HG03097 (cell line): ENCODE measurements around the gene SMC1B.
"Not testable (repeated sequence)": the region's sequence is repeated elsewhere in the genome, so short reads cannot be mapped to it uniquely, and the experiment has no call there.

ENCODE experiments used
- ATAC-seq: cut with Tn5 transposase; IDR thresholded peaks from one replicate; pipeline ENCODE4 v1.9.1; 2021; ENCODE audit not compliant: unreplicated experiment, low FRiP score

SMC1B gene

GRCh38 chr22:45422237-45422983 is 9.0 kb upstream of the SMC1B start:
- no peak for ATAC-seq

DNA sequence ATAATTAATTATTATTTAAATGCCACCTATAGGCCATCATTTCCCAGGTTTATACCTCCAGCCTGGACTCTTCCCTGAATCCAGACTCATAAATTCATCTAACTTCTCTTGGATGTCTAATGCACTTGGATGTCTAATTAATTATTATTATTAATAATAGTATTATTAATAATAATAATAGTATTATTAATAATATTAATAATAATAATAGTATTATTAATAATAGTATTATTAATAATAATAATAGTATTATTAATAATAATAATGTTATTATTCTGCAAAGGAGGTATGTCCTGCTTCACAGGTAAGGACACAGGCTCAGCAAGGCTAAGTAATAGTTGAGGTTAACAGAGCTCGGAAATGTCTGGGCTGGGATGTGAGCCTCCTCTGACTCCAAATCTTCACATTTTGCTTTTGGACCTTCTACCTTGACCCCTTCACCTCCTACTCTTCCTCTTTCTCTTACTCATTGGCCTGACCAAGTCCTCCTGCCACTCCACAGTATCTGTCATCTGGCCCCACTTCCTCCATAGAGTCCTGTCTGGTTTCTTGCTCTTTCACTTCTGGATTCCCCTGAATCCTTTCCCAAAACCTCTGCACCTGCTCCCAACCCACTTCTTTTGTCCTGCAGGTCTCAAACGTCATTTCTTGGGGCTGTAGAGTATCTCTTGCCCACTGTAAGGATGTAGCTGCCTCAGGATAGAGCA is 8.1 kb upstream of the SMC1B start:
- no peak for ATAC-seq

DNA sequence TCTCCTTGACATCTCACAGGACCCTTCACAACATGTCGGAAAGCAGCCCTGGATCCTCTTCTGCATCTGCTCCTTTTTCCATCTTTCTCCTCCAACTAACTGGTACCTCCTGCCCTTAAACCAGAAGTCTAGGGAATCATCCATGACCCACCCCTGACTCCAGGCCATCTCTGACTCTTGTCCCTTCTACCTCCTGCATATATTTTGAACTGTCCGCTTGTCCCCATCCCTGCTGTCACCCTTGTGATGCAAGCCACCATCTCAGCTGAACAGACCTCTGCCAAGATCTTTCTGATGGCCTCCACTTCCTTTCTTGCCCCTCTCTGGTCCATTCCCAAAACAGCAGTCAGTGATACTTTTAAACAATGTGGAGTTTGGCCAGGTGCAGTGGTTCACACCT is 7.1 kb upstream of the SMC1B start:
- ATAC-seq: no peak

DNA sequence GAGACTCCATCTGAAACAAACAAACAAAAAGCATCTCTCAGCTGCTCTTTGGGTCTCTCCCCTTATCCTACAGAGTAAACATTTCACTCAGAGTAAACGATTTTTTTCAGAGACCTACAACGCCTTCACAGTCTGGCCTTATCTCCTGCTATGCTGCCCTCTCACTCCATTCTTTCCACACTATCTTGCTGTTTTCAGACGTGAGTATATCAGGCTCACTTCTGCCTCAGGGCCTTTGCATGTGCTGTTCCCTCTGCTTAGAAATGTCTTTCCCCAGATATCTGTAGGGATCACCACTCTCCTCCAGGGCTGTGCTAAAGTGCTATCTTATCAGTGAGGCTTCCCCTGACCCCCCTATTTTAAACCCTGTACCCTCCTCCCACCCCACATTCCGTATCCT is 6.6 kb upstream of the SMC1B start:
- ATAC-seq: no peak

DNA sequence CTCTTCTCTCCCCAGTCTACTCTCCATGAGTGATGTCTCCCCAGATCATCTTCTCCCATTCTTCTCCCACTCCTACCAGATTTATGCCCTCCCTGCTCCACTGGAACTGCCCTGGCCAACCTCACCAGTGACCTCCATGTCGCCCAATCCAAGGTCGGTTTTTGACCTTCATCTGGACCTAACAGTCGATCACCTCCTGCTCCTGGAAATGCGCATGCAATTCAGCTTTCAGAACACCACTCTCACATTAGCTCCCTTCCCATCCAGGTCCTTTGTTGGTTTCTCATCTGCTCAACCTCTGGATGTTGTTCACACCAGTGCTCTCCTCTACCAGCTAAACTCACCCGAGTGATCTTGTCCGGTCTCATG is 5.4 kb upstream of the SMC1B start:
- no peak for ATAC-seq

GRCh38 chr22:45418056-45418769 is 4.8 kb upstream of the SMC1B start:
- ATAC-seq: no peak

GRCh38 chr22:45413013-45413367 is 409 bp downstream of the SMC1B start:
- ATAC-seq: no peak

- ATAC-seq: no peak
These were observed 5.6 kb downstream of the SMC1B start for GRCh38 chr22:45407793-45408192.

DNA sequence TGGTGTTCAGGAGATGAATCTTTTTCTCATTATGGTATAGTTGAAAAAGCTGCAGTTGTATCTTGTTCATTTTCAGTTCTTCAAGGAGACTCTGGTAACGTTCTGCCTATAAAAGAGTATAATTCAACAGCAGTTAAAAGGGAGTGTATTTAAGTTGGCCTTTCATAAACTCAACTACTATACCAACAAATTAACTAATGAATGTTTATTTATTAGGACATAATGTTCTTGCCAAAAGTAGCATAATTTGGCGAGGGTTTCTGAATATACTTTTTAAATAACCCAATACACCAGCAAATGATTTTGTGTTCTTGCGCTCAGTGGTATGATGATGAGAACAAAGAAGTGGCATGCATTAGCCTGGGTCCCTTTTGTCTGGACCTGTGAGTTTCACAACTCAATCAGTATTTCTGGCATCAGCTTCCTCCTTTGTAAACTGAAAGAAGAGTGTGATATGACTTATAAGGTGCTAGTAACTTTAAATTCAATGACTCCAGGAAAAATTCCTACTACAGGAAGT is 10.9 kb downstream of the SMC1B start:
- no peak for ATAC-seq

GRCh38 chr22:45399712-45400445 is 13.5 kb downstream of the SMC1B start:
- no peak for ATAC-seq

DNA sequence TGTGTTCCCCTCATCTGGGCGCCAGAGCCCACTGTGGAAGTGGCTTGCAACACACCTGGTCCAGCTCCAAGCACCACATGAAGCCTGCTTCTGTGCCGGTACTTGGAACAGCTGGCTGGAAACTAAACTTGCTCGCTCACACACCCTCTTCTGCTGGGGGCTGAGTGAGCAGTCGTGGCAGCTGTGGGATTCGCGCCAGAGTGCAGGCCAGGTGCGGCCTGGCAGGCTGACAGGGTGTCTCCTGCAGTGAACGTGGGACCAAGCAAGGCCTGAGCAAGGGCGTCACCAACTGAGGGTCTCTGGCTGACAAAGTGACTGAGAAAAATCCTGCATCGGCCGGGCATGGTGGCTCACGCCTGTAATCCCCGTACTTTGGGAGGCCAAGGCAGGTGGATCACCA is 15.2 kb downstream of the SMC1B start:
- no peak for ATAC-seq

DNA sequence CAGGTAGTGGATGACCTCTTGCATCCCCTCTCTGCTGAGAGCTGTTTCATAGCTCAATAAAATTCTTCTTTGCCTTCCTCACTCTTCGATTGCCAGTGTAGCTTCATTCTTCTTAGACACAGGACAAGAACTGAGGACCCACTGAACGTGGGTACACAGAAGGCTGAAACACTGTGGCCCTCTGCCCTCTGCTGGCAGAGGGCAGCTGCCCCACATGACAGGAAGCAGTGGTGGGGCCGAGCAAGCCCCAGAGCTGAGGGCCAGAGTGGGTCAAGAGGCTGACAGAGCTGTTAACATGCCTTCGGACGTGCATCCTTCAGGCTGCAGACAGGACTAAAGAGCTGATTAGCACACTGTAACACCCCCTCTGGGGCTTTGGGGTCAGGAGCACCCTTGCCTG is 15.6 kb downstream of the SMC1B start:
- no peak for ATAC-seq

DNA sequence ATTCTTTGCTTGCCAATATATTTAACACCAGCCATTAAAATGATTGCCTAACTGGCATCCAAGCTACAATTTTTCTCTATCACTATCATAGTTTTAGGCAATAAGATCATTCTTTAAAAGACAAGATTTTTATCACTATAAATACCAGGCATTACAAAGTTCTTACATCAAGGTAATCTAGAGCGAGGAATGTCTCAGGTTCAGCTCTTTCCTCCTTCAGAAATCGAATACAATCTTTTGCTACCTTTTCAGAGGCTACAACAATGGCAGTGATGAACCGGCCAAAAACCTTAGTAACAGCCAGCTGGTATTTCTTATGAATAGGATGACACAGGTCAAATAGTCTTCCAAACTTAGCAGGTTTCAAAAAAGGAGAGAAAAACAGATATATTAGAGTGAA is 23.9 kb downstream of the SMC1B start:
- ATAC-seq: no peak

GRCh38 chr22:45381348-45381747 is 32.1 kb downstream of the SMC1B start:
- ATAC-seq: no peak

DNA sequence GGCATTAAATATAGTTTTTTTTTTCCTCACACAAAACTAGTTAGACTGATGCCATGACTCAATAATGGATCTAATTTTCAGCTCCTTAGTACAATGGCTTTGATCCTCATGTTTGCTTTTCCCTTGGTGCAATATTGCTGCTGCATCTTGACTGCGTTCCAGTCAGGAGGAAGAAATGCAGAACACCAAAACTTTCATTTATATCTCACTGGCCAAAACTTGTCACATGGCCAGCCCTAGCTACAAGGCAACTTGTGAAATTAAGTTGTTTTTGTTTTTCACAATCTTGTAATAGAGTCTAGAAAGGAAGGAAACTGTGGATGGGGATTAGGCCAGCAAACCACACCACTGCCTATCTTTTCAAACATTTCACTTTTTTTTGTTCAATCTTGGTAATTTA is 36.7 kb downstream of the SMC1B start:
- no peak for ATAC-seq

DNA sequence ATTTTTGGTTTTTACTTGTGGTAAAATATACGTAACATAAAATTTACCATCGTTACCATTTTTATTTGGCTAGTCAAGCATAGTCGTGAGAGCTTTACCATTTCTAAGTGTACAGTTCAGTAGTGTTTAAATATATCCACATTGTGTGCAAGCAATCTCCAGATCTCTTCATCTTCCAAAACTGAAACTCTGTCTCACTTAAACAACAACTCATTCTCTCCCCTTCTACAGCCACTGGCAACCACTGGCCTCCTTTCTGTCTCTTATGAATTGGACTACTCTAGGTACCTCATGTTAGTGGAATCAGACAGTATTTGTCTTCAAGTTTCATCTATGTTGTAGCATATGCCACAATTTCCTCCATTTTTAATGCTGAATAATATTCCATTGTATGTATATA is 37.4 kb downstream of the SMC1B start:
- ATAC-seq: no peak

DNA sequence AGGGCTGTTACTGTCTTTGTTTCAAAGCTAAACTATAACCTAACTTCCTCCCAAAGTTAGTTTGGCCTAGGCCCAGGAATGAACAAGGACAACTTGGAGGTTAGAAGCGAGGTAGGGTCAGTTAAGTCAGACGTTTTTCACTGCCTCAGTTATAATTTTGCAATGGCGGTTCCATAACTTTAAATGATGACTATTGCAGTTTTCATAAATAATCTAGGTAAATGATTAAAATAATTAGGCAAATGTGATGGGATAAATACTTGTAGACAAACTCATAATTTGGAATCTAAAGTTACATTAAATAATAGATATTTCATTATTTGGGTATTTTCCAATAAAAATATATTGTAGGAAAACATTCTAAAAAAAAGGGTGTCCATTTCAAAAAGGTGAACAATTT is 39.8 kb downstream of the SMC1B start:
- ATAC-seq: not testable (repeated sequence)

GRCh38 chr22:45366713-45367112 is 46.7 kb downstream of the SMC1B start:
- no peak for ATAC-seq

- ATAC-seq: no peak
These were observed 53.8 kb downstream of the SMC1B start for GRCh38 chr22:45359627-45360026.

DNA sequence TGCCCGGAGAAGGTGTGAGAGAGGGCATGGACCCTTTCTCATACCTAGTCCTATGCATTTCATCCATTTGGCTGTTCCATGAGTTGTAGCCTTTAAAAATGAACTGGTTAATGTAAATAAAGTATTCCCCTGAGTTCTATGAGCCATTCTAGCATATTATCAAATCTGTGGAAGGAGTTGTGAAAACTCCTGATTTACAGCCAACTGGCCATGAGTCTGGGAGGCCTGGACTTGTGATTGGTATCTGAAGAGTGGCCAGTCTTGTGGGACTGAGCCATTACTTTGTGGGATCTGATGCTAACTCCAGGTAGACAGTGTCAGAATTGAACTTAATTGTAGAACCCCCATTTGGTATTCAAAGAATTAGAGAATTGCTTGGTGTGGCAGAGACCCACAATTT is 55.3 kb downstream of the SMC1B start:
- ATAC-seq: no peak

DNA sequence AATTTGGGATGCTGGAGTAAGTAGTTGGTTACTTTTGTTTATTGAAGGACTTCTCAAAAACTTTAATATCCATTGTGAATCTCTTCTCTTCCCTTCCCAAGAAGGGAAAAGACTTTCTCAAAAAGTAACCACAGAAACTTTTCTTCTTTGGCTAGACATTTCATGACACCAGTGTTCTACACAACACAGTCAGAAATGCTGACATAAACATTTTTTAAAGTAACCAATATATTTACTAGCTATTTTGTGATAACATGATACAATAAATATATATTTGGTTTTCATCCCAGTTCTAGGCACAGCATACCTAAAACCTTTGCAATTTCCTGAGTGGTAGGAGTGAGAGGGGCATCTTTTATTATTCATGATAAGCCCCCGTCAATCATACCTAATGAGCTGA is 55.9 kb downstream of the SMC1B start:
- ATAC-seq: no peak
